K562 (cell line): Measurements from ENCODE around the gene HPS4. TPM values are rescaled to one million over a fixed set of nuclear protein-coding genes. Genes with fewer than 3 reads are reported as not detected.

Experiments
- ATAC-seq: fragments of 200-7000 bp; cut with Tn5 transposase; 3 replicates; pipeline ENCODE4 v1.9.1; 2020; ENCODE audit warnings: moderate library complexity
- BruUV-seq: library from RNA; stranded (reverse); fragments of 400-500 nt; replicated peaks from 2 replicates; lab custom pipeline; 2021; lab: Mats Ljungman, UMichigan
- CTCF ChIA-PET: fragments of 300-600 bp; formaldehyde crosslinking; extraction: SDS; loops from one replicate; lab custom pipeline; 2021; ENCODE audit warnings: low intra/inter-chr PET ratio; lab: Yijun Ruan, JAX
- POLR2A ChIA-PET: fragments of 300-600, 350-650 bp; sonication (Branson Sonifier 250); formaldehyde crosslinking; extraction: SDS; loops from one replicate; lab custom pipeline; 2021; ENCODE audit warnings: antibody characterized with exemption, inconsistent platforms; lab: Yijun Ruan, JAX
- DNase-seq, 4 experiments: peaks; one replicate each; pipeline versions ENCODE4 v3.0.0 to v3.0.0-alpha.2; 2011 to 2018; ENCODE audit warnings: low spot score in 3 of 4, mixed read lengths in 3 of 4; ENCODE audit errors: extremely low read depth in 1 of 4
- FAIRE-seq: peaks from 2 replicates; lab custom pipeline; 2011; peaks lifted over from hg19 to GRCh38; lab: Jason Lieb, UNC
- H2AFZ ChIP-seq: 2 replicates; pipeline ENCODE4 v1.6.0; 2011; ENCODE audit warnings: low read depth, low read length, control low read depth, inconsistent platforms
- H3K27ac ChIP-seq: fragments of 200-600 bp; 3 replicates; pipeline ENCODE4 v1.8.0; 2011; ENCODE audit warnings: low read depth, mild to moderate bottlenecking, control low read depth, inconsistent platforms, low read length, moderate library complexity, mixed read lengths; ENCODE audit errors: extremely low read depth
- H3K27me3 ChIP-seq, 2 experiments: fragments of 300-600 bp in 1 of 2; 2 replicates in 1 of 2; 3 replicates in 1 of 2; pipeline versions ENCODE4 v1.6.0 to v1.8.0; 2011; ENCODE audit warnings: inconsistent platforms in 2 of 2, low read length in 2 of 2, mild to moderate bottlenecking in 1 of 2, mixed read lengths in 1 of 2, moderate library complexity in 1 of 2; ENCODE audit not compliant: control insufficient read depth in 2 of 2, insufficient read depth in 2 of 2
- H3K36me3 ChIP-seq: fragments of 300-600 bp; 3 replicates; pipeline ENCODE4 v1.8.0; 2011; ENCODE audit warnings: mild to moderate bottlenecking, low read length, inconsistent platforms; ENCODE audit not compliant: control insufficient read depth, insufficient read depth
- H3K4me1 ChIP-seq, 2 experiments: fragments of 200-600 bp in 1 of 2; replicated peaks in 1 of 2; 2 replicates in 1 of 2; 3 replicates in 1 of 2; pipeline versions ENCODE4 v1.5.1 to v1.8.0; 2011; ENCODE audit warnings: inconsistent platforms in 2 of 2, low read length in 2 of 2, mild to moderate bottlenecking in 1 of 2, mixed read lengths in 1 of 2, moderate library complexity in 1 of 2; ENCODE audit not compliant: control insufficient read depth in 2 of 2, insufficient read depth in 2 of 2
- H3K4me2 ChIP-seq: 2 replicates; pipeline ENCODE4 v1.6.1; 2011; ENCODE audit warnings: low read length, control low read depth, inconsistent platforms, mixed read lengths; ENCODE audit not compliant: insufficient read depth
- H3K4me3 ChIP-seq: fragments of 200-600 bp; sonication (generic), shearing (Covaris generic); 2 replicates; pipeline ENCODE4 v1.5.1; 2016; ENCODE audit warnings: control low read depth, inconsistent platforms
- H3K79me2 ChIP-seq: fragments of 200-600 bp; 3 replicates; pipeline ENCODE4 v1.8.0; 2011; ENCODE audit warnings: low read length, inconsistent platforms; ENCODE audit not compliant: control insufficient read depth, insufficient read depth
- H3K9ac ChIP-seq, 2 experiments: 2 replicates each; pipeline versions ENCODE4 v1.6.0 to v1.6.1; 2011; ENCODE audit warnings: low read depth in 2 of 2, low read length in 2 of 2, control low read depth in 1 of 2, inconsistent platforms in 1 of 2, mild to moderate bottlenecking in 1 of 2, mixed read lengths in 1 of 2; ENCODE audit not compliant: insufficient read depth in 1 of 2
- H3K9me1 ChIP-seq: one replicate; pipeline ENCODE4 v1.6.0; 2011; ENCODE audit warnings: inconsistent platforms, mild to moderate bottlenecking, low read length, moderate library complexity; ENCODE audit not compliant: control insufficient read depth, insufficient read depth
- H3K9me3 ChIP-seq: replicated peaks from 2 replicates; pipeline ENCODE4 v1.5.1; 2011; ENCODE audit warnings: low read depth, low read length, inconsistent platforms; ENCODE audit not compliant: control insufficient read depth, insufficient read depth
- H4K20me1 ChIP-seq: replicated peaks from 2 replicates; pipeline ENCODE4 v1.6.1; 2011; ENCODE audit warnings: low read length, inconsistent platforms, mixed read lengths; ENCODE audit not compliant: control insufficient read depth, insufficient read depth
- CBX5 ChIP-seq: IDR thresholded peaks from 2 replicates; pipeline ENCODE4 v1.6.1; 2014; ENCODE audit warnings: low read depth, borderline replicate concordance
- KLF16 ChIP-seq: IDR thresholded peaks from 2 replicates; pipeline ENCODE4 v1.6.1; 2016; ENCODE audit warnings: antibody characterized with exemption
- MCM5 ChIP-seq: fragments of 450-650 bp; IDR thresholded peaks from 2 replicates; pipeline ENCODE4 v1.6.1; 2016; ENCODE audit warnings: low read depth
- NCOA1 ChIP-seq: fragments of 450-650 bp; IDR thresholded peaks from 2 replicates; pipeline ENCODE4 v1.6.1; 2016; ENCODE audit warnings: low read depth
- NFE2 ChIP-seq: IDR thresholded peaks from 2 replicates; pipeline ENCODE4 v1.6.1; 2014; ENCODE audit warnings: antibody characterized with exemption, low read depth
- PHF21A ChIP-seq: fragments of 450-650 bp; IDR thresholded peaks from 2 replicates; pipeline ENCODE4 v1.6.1; 2017; ENCODE audit warnings: low read depth, borderline replicate concordance
- TCF3 ChIP-seq: sonication (generic); formaldehyde crosslinking; IDR thresholded peaks from 2 replicates; pipeline ENCODE4 v1.4.0; 2020; ENCODE audit warnings: mild to moderate bottlenecking, missing genetic modification reagents
- TRIM24 ChIP-seq, 2 experiments: fragments of 450-650 bp; IDR thresholded peaks; 2 replicates each; pipeline ENCODE4 v1.6.1; 2016
- ZNF282 ChIP-seq: sonication (generic); formaldehyde crosslinking; IDR thresholded peaks from 2 replicates; pipeline ENCODE4 v1.8.1; 2023; ENCODE audit warnings: missing genetic modification reagents
- ZNF57 ChIP-seq: fragments of 450-650 bp; formaldehyde crosslinking; IDR thresholded peaks from 2 replicates; pipeline ENCODE4 v1.4.0; 2020; ENCODE audit warnings: mild to moderate bottlenecking, moderate library complexity
- in situ Hi-C: fragments of 300-500 bp; cut with MboI; formaldehyde crosslinking; loops from 4 replicates; pipeline ENCODE4 v1.15.0; 2018; ENCODE audit warnings: inconsistent platforms, mixed read lengths
- intact Hi-C: fragments of 100-400 bp; cut with micrococcal nuclease; formaldehyde crosslinking; loops from 2 replicates; pipeline ENCODE4 v1.14.2; 2022
- polyA plus RNA-seq, 8 experiments: library from polyadenylated mRNA; depleted of rRNA in 4 of 8; stranded (reverse) in 5 of 8; unstranded in 3 of 8; fragments of >200 nt; fragmentation: Nextera tagmentation in 2 of 8; fragmentation: Illumina TruSeq in 1 of 8; extraction: Ambion mirVana in 2 of 8; extraction: Trizol in 1 of 8; gene quantifications; 2 replicates each; pipeline versions ENCODE4 v1.2.1 to v1.2.3, GENCODE V29; 2011 to 2014; ENCODE audit warnings: inconsistent platforms in 1 of 8, missing spikeins in 1 of 8
- total RNA-seq, 7 experiments: library from RNA; depleted of rRNA in 6 of 7; stranded (reverse); fragments of >200 nt in 6 of 7; fragmentation: Illumina TruSeq in 2 of 7; extraction: Trizol in 2 of 7; gene quantifications; 2 replicates each; pipeline versions ENCODE4 v1.2.1 to v1.2.3, GENCODE V29; 2011 to 2021; ENCODE audit warnings: low replicate concordance in 1 of 7
- TF ChIP-seq, protein P1 (sequence below): conservative IDR thresholded peaks from 2 replicates; pipeline ENCODE4 v1.6.1; 2011; ENCODE audit warnings: low read depth, mild to moderate bottlenecking, low read length; ENCODE audit not compliant: control insufficient read depth
- TF ChIP-seq, protein P2 (sequence below): sonication (generic); formaldehyde crosslinking; IDR thresholded peaks from 2 replicates; pipeline ENCODE4 v1.8.0; 2022; ENCODE audit warnings: mild to moderate bottlenecking, missing genetic modification reagents

Gene HPS4
- total and polyA plus RNA-seq, 9 of the 15 experiments (the other 6 are each of a cell fraction or from before 2014, with no cell fraction given) = 12.8 to 29.2 (median 25.3) TPM

DNA sequence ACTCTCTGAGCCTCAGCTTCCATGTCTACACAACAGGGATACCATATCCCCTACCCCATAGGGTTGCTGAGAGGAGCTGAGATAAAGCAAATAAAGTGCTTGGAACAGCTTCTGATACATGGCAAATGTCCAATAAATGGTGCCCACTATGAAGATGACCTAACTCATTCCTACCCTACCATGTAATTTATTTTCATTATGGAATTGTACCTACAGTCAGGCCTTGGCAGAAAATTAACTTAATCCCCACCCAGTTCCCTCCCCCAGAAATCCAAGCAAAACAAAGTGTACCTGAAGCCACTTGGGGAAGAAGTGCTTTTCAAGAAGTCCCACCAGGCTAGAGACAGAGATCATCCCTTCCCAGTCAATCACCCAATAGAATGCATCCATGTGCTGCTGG, 10.9 kb upstream of the HPS4 start:
- H3K27me3 ChIP-seq = no peaks in the 10 kb centered on the region
- no peak overlapping the region for H2AFZ ChIP-seq
- BruUV-seq = no TSS peak
- H4K20me1 ChIP-seq = no peaks in the 10 kb centered on the region
- peak overlapping the region; percentile 11; the same call in 1 of the 2 replicates for H3K4me2 ChIP-seq
- no peak for ATAC-seq
- in situ Hi-C loops (no loop called here), intact Hi-C loops (no loop called here)
- TF ChIP-seq NFE2 = no peak
- TF ChIP-seq CBX5 = no peak
- TF ChIP-seq TRIM24 (IDR thresholded peaks at IDR 0.05) = no peak
- no peak for TF ChIP-seq TCF3 (CRISPR knock-in tag)
- no peak for TF ChIP-seq ZNF57 (CRISPR knock-in tag)
- TF ChIP-seq, protein P1, sequence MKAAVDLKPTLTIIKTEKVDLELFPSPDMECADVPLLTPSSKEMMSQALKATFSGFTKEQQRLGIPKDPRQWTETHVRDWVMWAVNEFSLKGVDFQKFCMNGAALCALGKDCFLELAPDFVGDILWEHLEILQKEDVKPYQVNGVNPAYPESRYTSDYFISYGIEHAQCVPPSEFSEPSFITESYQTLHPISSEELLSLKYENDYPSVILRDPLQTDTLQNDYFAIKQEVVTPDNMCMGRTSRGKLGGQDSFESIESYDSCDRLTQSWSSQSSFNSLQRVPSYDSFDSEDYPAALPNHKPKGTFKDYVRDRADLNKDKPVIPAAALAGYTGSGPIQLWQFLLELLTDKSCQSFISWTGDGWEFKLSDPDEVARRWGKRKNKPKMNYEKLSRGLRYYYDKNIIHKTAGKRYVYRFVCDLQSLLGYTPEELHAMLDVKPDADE = no peak
- TF ChIP-seq NCOA1 = no peak
- no peak for TF ChIP-seq MCM5
- TF ChIP-seq, protein P2, sequence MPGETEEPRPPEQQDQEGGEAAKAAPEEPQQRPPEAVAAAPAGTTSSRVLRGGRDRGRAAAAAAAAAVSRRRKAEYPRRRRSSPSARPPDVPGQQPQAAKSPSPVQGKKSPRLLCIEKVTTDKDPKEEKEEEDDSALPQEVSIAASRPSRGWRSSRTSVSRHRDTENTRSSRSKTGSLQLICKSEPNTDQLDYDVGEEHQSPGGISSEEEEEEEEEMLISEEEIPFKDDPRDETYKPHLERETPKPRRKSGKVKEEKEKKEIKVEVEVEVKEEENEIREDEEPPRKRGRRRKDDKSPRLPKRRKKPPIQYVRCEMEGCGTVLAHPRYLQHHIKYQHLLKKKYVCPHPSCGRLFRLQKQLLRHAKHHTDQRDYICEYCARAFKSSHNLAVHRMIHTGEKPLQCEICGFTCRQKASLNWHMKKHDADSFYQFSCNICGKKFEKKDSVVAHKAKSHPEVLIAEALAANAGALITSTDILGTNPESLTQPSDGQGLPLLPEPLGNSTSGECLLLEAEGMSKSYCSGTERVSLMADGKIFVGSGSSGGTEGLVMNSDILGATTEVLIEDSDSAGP (CRISPR knock-in tag) = no peak
- no peak for TF ChIP-seq KLF16
- TF ChIP-seq ZNF282 = no peak
- TF ChIP-seq PHF21A = no peak
- CTCF ChIA-PET = no interaction called here
- peaks cover 13 to 26% of the 10 kb centered on the region in 2 experiments; a peak in 3 of 5 replicates for H3K4me1 ChIP-seq
- peaks cover 17% of the 10 kb centered on the region for H3K79me2 ChIP-seq
- no peak overlapping the region for H3K4me3 ChIP-seq
- peak; percentile 19 for FAIRE-seq
- peak overlapping the region in 1 of 2 experiments; percentile 87; a peak in 1 of 4 replicates for H3K9ac ChIP-seq
- POLR2A ChIA-PET = interaction anchor here (0.7 to 5.3 kb wide), 3 partner anchors 8 to 50 kb away, joined by 3 to 35 read pairs (median 5); partner anchors contain the start of genes HPS4 and SRRD
- DNase-seq = no peak
- no peaks in the 10 kb centered on the region; the same call in 1 of the 2 replicates for H3K9me3 ChIP-seq
- peak overlapping the region; percentile 100 for H3K27ac ChIP-seq
- H3K36me3 ChIP-seq = peaks cover 82% of the 10 kb centered on the region
- no peaks in the 10 kb centered on the region for H3K9me1 ChIP-seq
